ENCODE measurements around the gene NPTXR. TPM values are rescaled to one million over a fixed set of nuclear protein-coding genes. Genes with fewer than 3 reads are reported as not detected.

The NPTXR gene
- total and polyA plus RNA-seq, 8 donors: 0.46 to 19.6 (median 2.3) TPM

DNA sequence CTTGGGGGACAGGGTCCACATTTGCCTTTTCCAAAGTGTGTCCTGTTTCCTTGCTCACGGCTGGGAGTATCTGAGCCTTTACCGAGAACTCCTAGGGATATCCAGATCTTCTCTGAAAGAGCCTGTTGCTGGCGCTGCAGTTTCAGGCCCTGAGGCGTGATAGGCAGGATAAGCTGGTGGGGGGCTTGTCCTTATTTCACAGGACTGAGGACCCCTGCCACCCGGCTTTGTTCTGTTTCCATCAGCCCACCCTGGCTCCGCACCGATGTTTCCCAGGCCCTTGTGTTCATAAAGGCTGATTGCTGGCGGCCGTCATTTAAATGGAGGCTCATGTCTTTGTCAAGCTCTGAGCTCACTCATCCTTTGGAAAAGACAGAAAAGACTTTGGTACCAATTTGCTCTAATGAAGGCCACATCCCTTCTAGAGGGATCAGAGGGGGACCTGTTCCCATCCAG, 9.4 kb upstream of the NPTXR start:
- Histone ChIP-seq H3K4me1 (no peaks in the 10 kb centered on the region), H3K36me3 (no peaks in the 10 kb centered on the region), H3K9me3 (no peaks in the 10 kb centered on the region), H3K4me3 (no peak overlapping the region), H3K27me3 (peaks cover 0 to 11% (median 0%) of the 10 kb centered on the region in 3 donors), H3K27ac (no peak overlapping the region)
- WGBS, 5 donors: 65 to 78% (median 68%) methylated on average over 9 of the region's 9 CpGs
- DNase-seq: no peak
- TF ChIP-seq EP300 (IDR thresholded peaks at IDR 0.05): no peak
- intact Hi-C loops (cut with DNase I; ENCODE audit: low total_unique reads): loop anchor here (10.0 kb wide), 1 partner anchor 78 kb away; no protein-coding TSS in a partner anchor

DNA sequence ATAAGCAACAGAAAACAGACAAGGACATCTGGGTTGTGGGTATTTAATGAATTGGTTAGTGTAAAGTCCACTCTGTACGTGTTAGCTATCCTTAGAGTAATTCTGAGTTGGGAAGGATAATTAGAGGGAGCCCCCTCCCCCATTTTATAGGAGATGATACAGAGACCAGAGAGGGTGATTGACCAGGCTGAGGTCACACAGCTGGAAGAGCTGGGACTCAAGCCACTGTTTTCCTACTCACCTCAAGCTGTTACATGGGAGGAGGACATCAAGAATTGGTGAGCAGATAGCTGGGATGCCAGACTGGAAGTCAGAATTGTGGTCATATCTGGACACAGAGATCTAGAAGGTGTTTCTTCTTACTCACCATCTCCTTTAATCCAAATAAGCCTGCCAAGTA, 8.7 kb upstream of the NPTXR start:
- no peak for DNase-seq
- TF ChIP-seq POLR2A (IDR thresholded peaks at IDR 0.05) (no peak), EP300 (IDR thresholded peaks at IDR 0.05) (no peak), POLR2AphosphoS5 (IDR thresholded peaks at IDR 0.05) (no peak)
- TF ChIP-seq, protein P1, sequence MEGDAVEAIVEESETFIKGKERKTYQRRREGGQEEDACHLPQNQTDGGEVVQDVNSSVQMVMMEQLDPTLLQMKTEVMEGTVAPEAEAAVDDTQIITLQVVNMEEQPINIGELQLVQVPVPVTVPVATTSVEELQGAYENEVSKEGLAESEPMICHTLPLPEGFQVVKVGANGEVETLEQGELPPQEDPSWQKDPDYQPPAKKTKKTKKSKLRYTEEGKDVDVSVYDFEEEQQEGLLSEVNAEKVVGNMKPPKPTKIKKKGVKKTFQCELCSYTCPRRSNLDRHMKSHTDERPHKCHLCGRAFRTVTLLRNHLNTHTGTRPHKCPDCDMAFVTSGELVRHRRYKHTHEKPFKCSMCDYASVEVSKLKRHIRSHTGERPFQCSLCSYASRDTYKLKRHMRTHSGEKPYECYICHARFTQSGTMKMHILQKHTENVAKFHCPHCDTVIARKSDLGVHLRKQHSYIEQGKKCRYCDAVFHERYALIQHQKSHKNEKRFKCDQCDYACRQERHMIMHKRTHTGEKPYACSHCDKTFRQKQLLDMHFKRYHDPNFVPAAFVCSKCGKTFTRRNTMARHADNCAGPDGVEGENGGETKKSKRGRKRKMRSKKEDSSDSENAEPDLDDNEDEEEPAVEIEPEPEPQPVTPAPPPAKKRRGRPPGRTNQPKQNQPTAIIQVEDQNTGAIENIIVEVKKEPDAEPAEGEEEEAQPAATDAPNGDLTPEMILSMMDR (IDR thresholded peaks at IDR 0.05): no peak
- no peaks in the 10 kb centered on the region for H3K36me3 ChIP-seq
- H3K27me3 ChIP-seq: peaks cover 0 to 11% (median 0%) of the 10 kb centered on the region in 3 donors
- H3K4me3 ChIP-seq: no peak overlapping the region
- H3K9me3 ChIP-seq: no peaks in the 10 kb centered on the region
- no peaks in the 10 kb centered on the region for H3K4me1 ChIP-seq
- H3K27ac ChIP-seq: no peak overlapping the region
- intact Hi-C loops (cut with DNase I; ENCODE audit: low total_unique reads): loop anchor here (10.0 kb wide), 1 partner anchor 78 kb away; no protein-coding TSS in a partner anchor
- WGBS, 5 donors: 85 to 96% (median 94%) methylated on average over 1 of the region's 1 CpG

DNA sequence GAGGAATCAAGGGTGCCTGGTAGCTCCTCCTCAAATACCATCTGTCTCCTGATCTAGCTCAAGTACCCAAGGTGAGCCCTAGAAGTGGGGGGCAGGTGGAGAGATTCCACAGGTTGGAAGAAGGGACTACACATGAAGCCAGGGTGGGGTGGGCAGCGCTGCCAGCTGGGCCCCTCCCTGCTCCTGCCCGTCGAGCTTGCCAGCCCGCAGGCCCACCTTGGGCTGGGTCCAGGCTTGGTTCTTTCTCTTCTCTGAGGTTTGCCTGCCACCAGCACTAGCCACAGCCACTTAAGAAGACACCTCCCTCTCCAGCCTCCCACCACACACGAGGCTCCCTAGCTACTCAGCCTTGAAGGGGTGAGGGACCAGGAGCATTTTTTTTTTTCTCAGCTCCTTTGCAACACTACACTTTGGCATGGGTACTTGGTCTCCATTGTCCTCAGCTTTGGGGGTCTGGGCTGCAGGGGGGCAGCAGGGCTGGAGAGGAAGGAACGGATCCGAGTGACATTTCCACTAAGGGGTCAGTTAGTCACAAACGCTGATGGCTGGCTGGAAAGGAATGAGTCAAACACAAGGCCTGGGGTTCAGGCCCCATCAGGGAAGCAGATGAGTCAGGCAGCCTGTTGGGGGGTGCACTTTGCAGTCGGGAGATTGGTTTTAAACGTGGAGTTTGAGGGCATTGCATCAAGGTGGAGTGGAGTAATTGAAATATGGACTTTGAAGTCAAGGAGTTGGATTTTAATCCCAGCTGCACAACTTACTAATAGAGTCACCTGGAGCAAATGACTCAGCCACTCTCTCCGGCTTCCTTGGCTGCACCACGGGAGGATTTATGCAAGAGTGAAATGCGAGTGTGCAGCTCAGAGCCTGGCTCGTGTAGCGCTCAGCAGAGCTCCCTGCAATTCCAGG, 7.4 kb upstream of the NPTXR start:
- WGBS, 5 donors: 47 to 59% (median 57%) methylated on average over 15 of the region's 15 CpGs
- intact Hi-C loops (cut with DNase I; ENCODE audit: low total_unique reads): loop anchor here (10.0 kb wide), 1 partner anchor 76 kb away; no protein-coding TSS in a partner anchor
- H3K27ac ChIP-seq: no peak overlapping the region

DNA sequence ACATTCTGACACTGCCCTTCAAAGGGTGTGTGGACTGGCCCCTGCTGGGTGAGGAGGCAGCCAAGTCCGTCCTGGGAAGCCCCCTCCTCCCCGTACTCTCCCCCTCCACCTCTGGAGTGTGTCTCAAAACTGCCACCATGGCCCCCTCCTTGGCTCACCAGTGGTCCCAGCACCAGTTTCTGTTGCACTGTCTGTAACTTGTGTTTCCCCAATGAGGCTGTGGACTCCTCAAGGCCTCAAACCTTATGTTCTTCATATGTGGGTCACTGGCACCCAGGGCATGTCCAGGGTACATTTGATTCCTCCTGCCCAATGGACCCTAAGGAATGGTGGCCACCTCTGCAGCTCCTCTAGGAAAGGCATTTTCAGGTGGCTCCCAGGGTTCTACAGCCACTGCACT, 6.6 kb upstream of the NPTXR start:
- TF ChIP-seq, protein P1 (IDR thresholded peaks at IDR 0.05): no peak
- no peak for TF ChIP-seq POLR2AphosphoS5 (IDR thresholded peaks at IDR 0.05)
- no peak for TF ChIP-seq POLR2A (IDR thresholded peaks at IDR 0.05)
- no peak for TF ChIP-seq EP300 (IDR thresholded peaks at IDR 0.05)
- Histone ChIP-seq H3K27ac (no peak overlapping the region), H3K4me3 (no peak overlapping the region), H3K27me3 (peaks cover 0 to 16% (median 0%) of the 10 kb centered on the region in 3 donors), H3K9me3 (no peaks in the 10 kb centered on the region), H3K4me1 (no peaks in the 10 kb centered on the region), H3K36me3 (no peaks in the 10 kb centered on the region)
- 44 to 81% (median 63%) methylated on average over 2 of the region's 2 CpGs for WGBS, 5 donors
- intact Hi-C loops (cut with DNase I; ENCODE audit: low total_unique reads): loop anchor here (10.0 kb wide), 1 partner anchor 76 kb away; no protein-coding TSS in a partner anchor
- no peak for DNase-seq

More for the DNA sequence above, 7.4 kb upstream of the NPTXR start:
- H3K36me3 ChIP-seq: no peaks in the 10 kb centered on the region
- TF ChIP-seq POLR2A (IDR thresholded peaks at IDR 0.05): no peak
- TF ChIP-seq POLR2AphosphoS5 (IDR thresholded peaks at IDR 0.05): no peak
- TF ChIP-seq EP300 (IDR thresholded peaks at IDR 0.05): no peak
- TF ChIP-seq, protein P1 (IDR thresholded peaks at IDR 0.05): no peak
- no peaks in the 10 kb centered on the region for H3K9me3 ChIP-seq
- DNase-seq: no peak
- H3K4me1 ChIP-seq: no peaks in the 10 kb centered on the region
- H3K4me3 ChIP-seq: no peak overlapping the region
- H3K27me3 ChIP-seq: peaks cover 0 to 11% (median 0%) of the 10 kb centered on the region in 3 donors
